IPS-NIHi7 (cell line): Measurements from ENCODE around the gene MYRIP.
"Not testable (repeated sequence)": the region's sequence is repeated elsewhere in the genome, so short reads cannot be mapped to it uniquely, and the experiment has no call there.

Experiments used
- DNase-seq: peaks from one replicate; pipeline ENCODE4 v3.0.0; 2012; ENCODE audit warnings: mixed read lengths; ENCODE audit errors: extremely low spot score

MYRIP gene

GRCh38 chr3:39970982-39971381 is 161.6 kb downstream of the MYRIP start:
- DNase-seq, result no peak

GRCh38 chr3:39971559-39972031 is 162.2 kb downstream of the MYRIP start:
- no peak for DNase-seq

DNA sequence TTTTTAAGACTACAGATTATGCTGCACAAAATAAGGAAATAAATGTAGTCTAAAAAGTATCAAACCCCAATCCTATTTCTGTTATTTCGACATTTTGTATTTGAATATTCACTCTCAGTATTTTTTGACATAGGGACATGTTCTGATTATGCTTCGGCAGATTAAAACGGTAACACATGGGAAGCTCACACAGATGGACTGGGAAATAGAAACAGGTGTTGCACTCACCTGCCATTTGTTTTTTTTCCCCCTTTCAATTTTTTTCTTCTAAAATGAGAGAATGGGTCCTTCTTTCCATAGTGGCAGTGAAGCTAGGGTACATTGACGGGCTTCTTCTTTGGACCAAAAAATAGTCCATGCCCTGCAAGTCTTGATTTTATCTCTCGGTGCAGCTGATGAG is 163.1 kb downstream of the MYRIP start:
- DNase-seq, result no peak

GRCh38 chr3:39977058-39977794 is 167.8 kb downstream of the MYRIP start:
- DNase-seq, result no peak

DNA sequence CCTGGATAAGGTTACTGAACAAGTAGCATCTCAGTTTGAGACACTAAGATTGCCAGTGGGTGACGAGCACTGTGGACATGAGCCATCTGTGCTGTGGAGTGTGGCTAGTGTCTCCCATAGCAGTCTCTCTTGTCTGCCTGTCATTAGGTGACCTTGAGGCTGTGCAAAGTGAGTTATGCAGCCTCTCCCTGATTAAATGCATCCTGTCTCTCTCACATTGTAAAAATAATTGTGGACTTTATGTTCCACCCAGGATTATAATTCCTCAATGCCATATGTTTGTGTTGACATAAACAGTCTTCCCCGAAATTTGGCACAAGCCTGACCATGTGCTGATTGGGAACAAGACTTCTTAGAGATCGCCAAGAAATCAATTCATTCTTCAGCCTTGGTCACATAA is 168.9 kb downstream of the MYRIP start:
- DNase-seq, result no peak

DNA sequence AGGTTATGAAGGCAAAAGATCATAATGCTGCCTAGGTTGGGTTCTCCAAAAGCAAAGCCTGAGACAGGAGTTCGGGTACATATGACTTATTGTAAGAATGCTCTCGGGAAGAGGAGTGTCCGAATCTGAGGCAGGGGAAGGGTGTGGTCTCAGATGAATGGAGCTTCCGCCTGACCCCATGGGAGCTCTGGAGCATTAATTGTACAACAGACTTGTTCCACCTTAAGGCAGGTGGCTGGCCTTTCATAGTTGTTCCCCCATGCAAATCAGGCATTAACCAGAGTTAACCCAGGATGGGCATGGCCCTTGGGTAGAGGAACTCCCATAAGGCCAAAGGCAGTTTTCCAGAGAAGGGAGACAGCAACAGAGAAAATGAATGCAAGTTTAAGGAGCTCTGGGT is 170.6 kb downstream of the MYRIP start:
- no peak for DNase-seq

GRCh38 chr3:39980781-39981180 is 171.4 kb downstream of the MYRIP start:
- DNase-seq, result no peak

- DNase-seq, result no peak
Measured at GRCh38 chr3:39981547-39982184, 172.3 kb downstream of the MYRIP start.

DNA sequence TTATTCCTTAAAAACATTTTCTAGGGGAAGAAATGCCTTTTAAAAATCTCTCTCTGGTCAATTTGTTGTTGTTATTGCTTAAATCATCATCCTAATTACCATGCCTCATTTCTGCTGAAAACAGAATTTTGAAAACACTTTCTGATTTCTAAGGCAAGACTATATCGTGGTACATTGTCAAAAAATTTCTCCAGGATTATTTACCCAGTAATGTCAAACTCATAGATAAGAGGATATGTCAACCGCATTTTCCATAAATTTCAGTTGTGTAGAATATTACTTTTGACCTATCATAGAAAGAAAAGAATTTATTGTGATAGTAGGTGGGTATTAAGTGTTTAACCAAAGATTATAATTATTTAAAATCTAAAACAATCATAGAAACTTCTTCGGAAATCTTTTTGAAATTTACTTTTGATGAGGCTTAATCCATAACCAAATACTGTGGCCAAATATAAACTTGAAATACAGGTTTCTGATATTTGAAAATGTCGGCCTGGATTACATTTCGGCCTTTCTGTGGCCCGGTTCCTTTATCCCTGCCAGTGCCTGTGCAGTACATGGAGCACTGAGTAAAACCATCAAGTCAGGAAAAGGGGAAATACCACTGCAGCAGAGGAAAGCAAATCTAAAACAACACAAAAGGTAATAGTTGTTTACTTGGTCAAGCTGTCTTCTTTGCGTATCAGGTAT is 173.4 kb downstream of the MYRIP start:
- DNase-seq, result no peak

GRCh38 chr3:39989746-39990145 is 180.3 kb downstream of the MYRIP start:
- no peak for DNase-seq

- peak; percentile 80 for DNase-seq
Measured at GRCh38 chr3:39990532-39990931, 181.1 kb downstream of the MYRIP start.

- no peak for DNase-seq
Measured at GRCh38 chr3:40008796-40009195, 199.4 kb downstream of the MYRIP start.

DNA sequence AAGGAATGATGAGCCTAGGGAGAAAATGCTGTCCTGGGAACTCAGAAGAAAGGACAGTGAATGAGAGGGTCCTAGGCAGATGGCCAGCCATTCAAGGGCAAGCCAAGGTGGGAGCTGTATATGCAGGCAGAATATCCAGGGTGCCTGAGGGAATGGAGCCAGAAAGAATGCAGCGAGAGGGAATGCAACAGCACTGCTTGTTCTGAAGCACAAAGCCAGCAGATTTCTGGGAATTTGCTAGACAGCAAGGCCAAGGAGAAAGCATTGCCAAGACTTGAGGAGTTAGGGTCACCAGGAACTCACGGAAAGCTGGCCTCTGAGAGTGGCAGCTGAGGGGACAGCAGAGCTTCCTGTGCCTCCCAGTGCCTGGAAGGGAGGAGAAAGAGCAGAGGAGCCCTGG is 200.6 kb downstream of the MYRIP start:
- no peak for DNase-seq

GRCh38 chr3:40012381-40012780 is 203.0 kb downstream of the MYRIP start:
- DNase-seq, result no peak

DNA sequence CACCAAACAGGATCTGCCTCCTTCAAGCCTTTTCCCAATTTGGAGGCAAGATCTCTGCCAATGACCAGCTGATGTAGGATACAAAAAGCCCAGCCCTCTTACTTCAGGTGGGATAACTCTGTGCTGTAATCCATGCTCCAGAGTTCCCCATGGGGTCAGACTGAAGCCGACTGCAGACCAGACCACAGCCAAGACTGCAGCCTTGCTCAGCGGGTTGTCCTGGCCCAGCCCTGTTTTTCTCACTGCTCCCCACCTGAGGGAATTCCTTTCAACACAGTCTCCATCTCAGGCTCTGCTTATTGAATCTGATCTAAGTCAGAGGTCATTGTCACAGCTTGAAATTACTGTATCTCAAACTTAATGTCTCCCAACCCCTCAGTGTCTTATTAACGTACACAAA is 207.0 kb downstream of the MYRIP start:
- DNase-seq, result no peak

- no peak for DNase-seq
Measured at GRCh38 chr3:40018369-40018768, 209.0 kb downstream of the MYRIP start.

GRCh38 chr3:40019376-40019775 is 210.0 kb downstream of the MYRIP start:
- DNase-seq, result no peak

GRCh38 chr3:40020689-40021088 is 211.3 kb downstream of the MYRIP start:
- DNase-seq, result no peak

DNA sequence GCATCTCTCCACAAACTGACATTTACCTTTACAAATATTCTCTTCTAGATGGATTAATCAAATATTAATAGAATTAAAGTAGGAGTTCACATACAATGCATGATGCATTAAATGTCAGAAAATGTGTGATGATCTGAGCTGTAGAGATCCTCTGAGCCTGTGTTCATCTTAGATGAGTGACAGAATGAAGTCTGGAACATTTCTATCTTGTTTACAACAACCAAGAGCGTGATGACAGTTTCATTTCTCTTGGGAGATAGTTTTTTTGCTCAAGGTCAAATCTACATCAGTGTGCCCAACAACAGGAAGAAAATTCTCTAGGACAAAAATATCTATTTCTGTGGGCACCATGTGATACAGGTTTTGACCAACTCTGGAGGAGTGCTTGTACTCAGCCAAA is 211.9 kb downstream of the MYRIP start:
- DNase-seq, result no peak

GRCh38 chr3:40022297-40022827 is 213.0 kb downstream of the MYRIP start:
- no peak for DNase-seq

DNA sequence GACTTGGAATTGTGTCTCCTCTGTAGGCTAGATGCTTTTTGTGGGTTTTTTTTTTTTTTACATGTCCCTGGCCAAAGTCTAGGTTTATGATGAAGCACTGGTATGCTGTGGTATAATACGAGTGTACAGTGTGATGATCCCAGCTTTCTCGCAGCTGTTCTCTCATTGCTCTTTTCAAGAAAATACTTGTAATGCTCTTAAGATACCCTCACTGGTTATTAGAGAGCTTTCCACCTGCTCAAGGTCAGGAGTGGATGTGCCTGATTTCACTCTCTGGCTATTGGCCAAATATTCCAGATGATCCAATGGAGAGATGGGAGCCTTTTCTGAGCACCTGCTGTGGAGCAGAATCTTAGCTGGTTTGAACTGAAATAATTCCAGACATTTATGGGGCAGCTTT is 215.1 kb downstream of the MYRIP start:
- DNase-seq, result no peak

- not testable (repeated sequence) for DNase-seq
Measured at GRCh38 chr3:40025892-40026291, 216.5 kb downstream of the MYRIP start.

DNA sequence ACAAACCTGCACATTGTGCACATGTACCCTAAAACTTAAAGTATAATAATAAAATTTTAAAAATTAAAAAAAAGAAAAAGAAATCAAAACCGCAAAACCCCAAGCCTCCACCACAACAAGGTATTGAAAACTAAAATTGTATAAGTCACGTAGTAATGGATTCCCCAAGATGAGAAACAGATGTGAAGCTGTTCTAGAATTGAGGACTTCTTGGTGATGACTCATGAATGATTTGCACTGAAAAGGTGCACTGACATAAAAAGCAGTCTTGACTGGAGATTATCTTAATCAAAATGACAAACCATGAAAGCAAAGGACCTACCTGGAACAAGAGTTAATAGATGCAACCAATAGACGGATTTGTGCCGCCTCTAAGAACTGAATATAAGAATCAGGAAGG is 225.8 kb downstream of the MYRIP start:
- no peak for DNase-seq
